Skeletal muscle cell (primary cell): Measurements from ENCODE around the gene DAP.
"Not testable (repeated sequence)": the region's sequence is repeated elsewhere in the genome, so short reads cannot be mapped to it uniquely, and the experiment has no call there.

Experiments used
- DNase-seq: peaks from one replicate; pipeline ENCODE4 v3.0.0-alpha.2; 2010; ENCODE audit warnings: low read depth
- H3K4me3 ChIP-seq: 2 replicates; pipeline ENCODE4 v1.5.1; 2011; ENCODE audit warnings: low read depth, mild to moderate bottlenecking, control low read depth, low read length, moderate library complexity

The DAP gene

GRCh38 chr5:10678244-10678643 is 82.8 kb downstream of the DAP start:
- no peak overlapping the region for H3K4me3 ChIP-seq
- no peak for DNase-seq

GRCh38 chr5:10677533-10677932 is 83.5 kb downstream of the DAP start:
- H3K4me3 ChIP-seq = no peak overlapping the region
- DNase-seq = no peak

GRCh38 chr5:10676946-10677345 is 84.1 kb downstream of the DAP start:
- no peak for DNase-seq
- H3K4me3 ChIP-seq = no peak overlapping the region

GRCh38 chr5:10676224-10676623 is 84.8 kb downstream of the DAP start:
- no peak for DNase-seq
- H3K4me3 ChIP-seq = no peak overlapping the region

GRCh38 chr5:10675177-10675700 is 85.8 kb downstream of the DAP start:
- DNase-seq = no peak

GRCh38 chr5:10674582-10674981 is 86.5 kb downstream of the DAP start:
- H3K4me3 ChIP-seq = no peak overlapping the region
- no peak for DNase-seq

More at GRCh38 chr5:10675177-10675700, 85.8 kb downstream of the DAP start:
- no peak overlapping the region for H3K4me3 ChIP-seq

- H3K4me3 ChIP-seq = no peak overlapping the region
- DNase-seq = no peak
Measured at GRCh38 chr5:10674096-10674495, 86.9 kb downstream of the DAP start.

GRCh38 chr5:10673407-10673806 is 87.6 kb downstream of the DAP start:
- DNase-seq = no peak
- no peak overlapping the region for H3K4me3 ChIP-seq

GRCh38 chr5:10673017-10673389 is 88.0 kb downstream of the DAP start:
- no peak overlapping the region for H3K4me3 ChIP-seq
- DNase-seq = no peak

- DNase-seq = no peak
- no peak overlapping the region for H3K4me3 ChIP-seq
Measured at GRCh38 chr5:10672146-10673016, 88.7 kb downstream of the DAP start.

GRCh38 chr5:10671041-10672008 is 89.7 kb downstream of the DAP start:
- H3K4me3 ChIP-seq = no peak overlapping the region
- DNase-seq = no peak

GRCh38 chr5:10669983-10670382 is 91.1 kb downstream of the DAP start:
- no peak overlapping the region for H3K4me3 ChIP-seq
- no peak for DNase-seq

- no peak overlapping the region for H3K4me3 ChIP-seq
- DNase-seq = no peak
Measured at GRCh38 chr5:10668697-10669096, 92.3 kb downstream of the DAP start.

GRCh38 chr5:10667431-10668057 is 93.5 kb downstream of the DAP start:
- H3K4me3 ChIP-seq = no peak overlapping the region
- DNase-seq = no peak

- no peak for DNase-seq
- no peak overlapping the region for H3K4me3 ChIP-seq
Measured at GRCh38 chr5:10666531-10667299, 94.3 kb downstream of the DAP start.

GRCh38 chr5:10665799-10666198 is 95.2 kb downstream of the DAP start:
- no peak for DNase-seq
- H3K4me3 ChIP-seq = no peak overlapping the region

- H3K4me3 ChIP-seq, DNase-seq: not testable (repeated sequence)
Measured at GRCh38 chr5:10664180-10664769, 96.8 kb downstream of the DAP start.

GRCh38 chr5:10663489-10664179 is 97.4 kb downstream of the DAP start:
- H3K4me3 ChIP-seq = no peak overlapping the region

More at GRCh38 chr5:10663489-10664179, 97.4 kb downstream of the DAP start:
- DNase-seq = peak; percentile 21
